Stimulated activated CD4-positive, alpha-beta T cell treated with anti-CD3 and anti-CD28 coated beads, Interleukin-4, amount 100 ng/mL, for 4 hours (primary cell): ENCODE results near the gene EIF5.

ENCODE experiments used
- DNase-seq, 2 experiments: peaks; one replicate each; pipeline ENCODE4 v3.0.0-alpha.2; 2020

EIF5 gene

DNA sequence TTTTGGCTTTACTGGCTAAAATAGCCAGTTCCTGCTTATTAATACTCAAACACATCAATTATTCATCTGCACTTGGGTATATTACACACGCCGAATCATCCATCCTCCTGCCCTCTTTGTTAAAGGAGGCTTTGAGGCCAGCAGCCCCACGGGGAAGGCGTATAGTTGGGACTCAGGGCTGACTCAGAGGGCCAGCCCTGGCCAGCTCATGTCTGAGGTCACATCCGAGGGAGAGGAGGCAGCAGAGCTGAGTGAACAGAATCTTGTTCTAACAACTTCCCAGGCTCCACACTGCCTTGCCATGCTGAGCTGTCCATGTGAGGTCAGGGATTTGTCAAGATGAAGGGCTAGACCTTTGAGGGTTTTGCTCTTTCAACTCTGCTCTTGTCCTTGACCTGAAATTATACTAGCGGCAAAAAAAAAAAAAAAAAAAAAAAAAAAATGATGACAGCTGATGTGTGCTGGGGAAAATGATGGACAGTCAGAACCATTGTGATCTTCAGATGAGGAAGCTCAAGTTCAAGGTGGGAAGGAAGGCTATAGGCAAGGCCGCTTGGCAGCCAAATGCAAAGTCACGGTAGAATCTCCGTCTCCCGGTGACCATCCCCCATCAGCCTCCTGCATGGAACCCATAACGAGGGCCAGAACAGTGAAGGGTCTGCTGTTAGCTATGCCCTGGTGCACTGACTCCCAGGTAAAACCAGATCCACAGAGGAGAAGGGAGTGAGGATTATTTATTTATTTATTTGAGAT is 38.7 kb downstream of the EIF5 start:
- DNase-seq, result no peak

DNA sequence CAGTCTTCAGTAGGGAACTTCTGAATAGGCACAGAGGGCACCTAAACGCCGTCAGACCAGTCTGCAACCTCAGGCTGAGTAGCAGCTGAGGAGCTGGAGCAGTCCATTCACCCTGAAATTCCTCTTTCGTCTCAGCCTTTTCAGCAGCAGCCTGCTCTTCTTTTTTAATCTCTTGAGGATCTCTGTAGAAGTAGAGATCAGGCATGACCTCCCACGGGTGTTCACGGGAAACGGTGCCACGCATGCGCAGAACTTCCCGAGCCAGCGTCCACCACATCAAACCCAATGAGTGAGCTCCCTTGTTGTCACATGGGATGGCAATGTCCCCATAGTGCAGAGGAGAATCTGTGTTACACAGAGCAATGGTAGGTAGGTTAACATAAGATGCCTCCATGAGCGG is 40.1 kb downstream of the EIF5 start:
- no peak for DNase-seq

DNA sequence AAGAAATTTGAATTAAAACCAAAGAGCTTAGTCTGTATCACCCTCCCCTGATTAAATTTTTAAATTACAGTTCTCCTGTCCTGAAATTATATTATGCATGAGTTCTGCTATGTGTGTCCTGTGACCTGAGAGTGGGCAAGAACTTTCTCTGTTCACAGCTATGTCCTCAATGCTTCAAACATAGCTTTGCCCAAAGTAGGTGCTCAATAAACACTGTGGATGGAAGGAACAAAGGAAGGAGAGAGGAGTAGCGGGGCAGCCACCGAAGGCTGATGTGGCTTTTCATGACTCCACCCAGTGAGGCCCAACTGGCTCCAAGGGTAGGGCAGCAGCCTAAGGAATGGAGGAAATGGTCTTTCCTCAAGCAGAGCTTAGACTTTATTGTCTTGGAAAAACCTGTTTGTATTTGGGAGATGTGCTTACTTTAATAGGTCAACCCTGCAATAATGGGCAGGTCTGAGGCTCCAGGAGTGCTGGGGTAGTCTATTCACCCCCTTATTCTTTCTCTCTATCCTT is 43.5 kb downstream of the EIF5 start:
- no peak for DNase-seq

DNA sequence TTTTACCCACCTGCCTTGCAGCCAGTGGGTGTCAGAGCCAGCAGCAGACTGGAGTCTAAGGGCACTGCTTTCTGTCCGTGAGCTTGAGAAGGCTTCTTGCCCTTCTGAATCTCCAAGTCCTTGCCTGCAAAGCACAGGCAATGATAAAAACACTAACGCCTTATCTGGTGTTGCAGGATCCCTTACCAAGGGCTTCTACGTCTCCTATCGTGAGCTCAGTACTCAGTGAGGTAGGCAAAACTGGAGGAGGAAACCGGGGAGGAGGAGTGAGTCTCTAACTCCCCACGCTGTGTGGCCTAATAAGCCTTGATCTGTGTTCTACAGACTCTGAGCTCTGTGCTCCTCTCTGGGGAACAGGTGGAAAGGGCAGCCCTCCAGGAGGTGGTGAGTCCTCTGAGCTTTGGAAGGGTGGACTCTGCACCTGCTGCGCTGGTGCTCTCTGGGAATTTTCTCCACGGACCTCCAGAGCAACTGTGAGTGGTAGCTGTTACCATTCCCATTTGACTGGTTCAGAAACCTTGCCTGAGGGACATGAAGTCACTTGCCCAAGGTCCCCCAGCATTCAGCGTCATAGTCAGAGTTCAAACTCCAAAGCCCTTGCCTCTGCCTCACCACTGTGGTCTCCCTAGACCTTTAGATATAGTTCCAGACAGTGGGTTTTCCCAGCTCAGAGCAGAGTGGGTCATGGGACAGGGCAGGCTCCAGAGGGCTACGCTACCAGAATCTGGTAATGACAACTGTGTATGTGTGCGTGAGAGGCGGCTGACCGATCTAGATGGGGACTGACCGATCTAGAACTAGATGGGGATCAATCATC is 44.2 kb downstream of the EIF5 start:
- no peak for DNase-seq

DNA sequence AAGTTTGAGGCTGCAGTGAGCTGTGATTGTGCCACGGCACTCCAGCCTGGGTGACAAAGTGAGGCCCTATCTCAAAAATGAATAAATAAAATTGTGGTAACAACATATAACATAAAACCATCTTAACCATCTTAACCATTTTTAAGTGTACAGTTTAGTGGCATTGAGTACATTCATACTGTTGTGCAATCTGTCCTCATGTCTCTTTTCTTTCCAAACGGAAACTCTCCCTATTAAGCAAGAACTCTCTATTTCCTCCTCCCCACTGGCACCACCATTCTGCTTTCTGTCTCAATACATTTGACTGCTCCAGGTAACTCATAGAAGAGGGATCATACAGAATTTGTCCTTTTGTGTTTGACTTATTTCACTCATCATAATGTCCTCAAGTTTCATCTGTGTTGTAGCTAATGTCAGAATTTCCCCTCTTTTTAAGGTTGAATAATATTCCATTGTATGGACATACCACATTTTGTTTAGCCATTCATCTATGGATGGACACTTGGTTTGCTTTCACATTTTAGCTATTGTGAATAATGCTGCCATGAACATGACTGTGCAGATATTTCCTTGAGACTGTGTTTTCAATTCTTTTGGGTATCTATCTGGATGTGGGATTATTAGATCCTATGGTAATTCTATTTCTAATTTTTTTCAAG is 46.8 kb downstream of the EIF5 start:
- DNase-seq, result no peak

DNA sequence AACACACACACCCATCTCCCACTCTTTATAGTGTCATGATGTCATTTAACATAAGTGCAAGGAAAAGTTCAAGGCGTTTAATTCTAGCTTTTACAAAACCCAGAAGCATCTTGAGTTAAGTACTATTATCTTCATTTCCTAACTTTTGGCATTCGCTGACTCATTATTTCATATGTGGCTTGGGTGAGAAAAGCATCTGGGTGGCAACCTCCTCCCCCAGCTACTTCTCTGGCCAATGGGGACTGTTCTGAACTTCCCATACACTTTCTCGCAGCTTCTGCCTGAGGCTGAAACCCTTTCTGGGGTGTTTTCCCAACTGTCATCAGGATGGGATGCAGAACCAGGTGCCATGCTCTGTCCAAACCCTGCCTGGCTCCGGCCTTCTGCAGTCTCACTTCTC is 48.3 kb downstream of the EIF5 start:
- DNase-seq, result no peak

DNA sequence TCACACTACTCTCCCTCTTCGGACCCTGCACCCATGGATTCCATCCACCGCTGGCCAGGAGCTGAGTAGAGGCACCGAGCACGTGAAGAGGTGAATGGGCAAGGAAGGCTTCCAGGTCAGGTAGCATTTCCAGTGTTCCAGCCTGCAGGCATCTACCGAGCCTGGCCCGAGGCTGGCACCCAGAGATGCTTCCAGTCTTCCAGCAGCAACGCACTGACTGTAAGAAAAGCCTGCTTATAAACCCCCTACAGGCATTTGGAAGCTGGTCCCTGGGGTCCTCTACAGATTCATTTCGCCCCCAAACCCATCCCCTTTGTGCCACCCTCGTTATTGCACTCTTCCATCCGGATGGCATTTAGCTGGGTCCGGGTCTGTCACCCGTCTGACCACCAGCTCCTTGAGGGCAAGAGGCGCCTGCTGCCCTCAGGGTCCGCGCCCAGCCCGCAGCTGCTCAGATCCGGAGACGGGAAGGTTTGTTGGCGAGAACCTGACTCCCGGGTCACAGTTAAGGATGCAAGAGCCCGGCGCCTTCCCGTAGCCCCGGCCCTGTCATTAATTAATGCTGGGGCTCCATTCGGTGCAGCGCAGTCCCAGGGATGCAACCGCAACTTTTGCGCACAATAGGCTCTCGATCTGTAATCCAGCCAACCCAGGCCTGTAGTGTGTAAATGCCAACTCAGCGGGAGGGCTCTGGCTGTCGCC is 50.6 kb downstream of the EIF5 start:
- no peak for DNase-seq

DNA sequence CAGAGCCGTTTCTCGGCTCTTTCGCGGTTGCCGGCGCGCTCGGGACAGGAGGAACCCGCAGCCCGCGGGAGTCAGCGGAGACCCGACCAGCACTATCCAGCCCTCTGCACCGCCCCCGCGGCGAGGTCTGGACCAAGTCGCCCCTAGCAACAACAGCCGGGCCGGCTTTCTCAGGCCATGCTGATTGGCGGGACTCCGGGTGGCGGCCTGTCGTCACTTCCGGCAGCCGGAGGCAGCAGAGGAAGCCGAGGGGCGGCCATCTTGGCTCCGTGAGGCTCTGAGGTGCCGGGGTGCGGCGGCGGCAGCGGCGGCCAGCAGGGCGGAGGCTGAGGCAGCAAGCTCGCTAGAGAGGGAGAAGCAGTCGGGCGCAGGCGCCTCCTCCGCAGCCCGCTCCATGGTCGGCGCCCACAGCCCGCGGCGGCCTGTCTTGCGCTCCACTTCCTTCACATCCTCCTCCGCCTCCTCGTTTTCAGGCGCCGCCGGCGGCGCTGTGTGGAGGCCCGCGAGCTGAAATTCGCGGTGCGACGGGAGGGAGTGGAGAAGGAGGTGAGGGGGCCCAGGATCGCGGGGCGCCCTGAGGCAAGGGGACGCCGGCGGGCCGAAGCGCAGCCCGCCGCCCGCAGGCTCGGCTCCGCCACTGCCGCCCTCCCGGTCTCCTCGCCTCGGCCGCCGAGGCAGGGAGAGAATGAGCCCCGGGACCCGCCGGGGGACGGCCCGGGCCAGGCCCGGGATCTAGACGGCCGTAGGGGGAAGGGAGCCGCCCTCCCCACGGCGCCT is 51.3 kb downstream of the EIF5 start, which contains the start of gene MARK3:
MARK3 (plus strand) TSS at position 264 of the 777 bp plus-strand sequence. CDS start 615 bp downstream, outside the sequence.
- peak; percentile 94 to 96 for DNase-seq

DNA sequence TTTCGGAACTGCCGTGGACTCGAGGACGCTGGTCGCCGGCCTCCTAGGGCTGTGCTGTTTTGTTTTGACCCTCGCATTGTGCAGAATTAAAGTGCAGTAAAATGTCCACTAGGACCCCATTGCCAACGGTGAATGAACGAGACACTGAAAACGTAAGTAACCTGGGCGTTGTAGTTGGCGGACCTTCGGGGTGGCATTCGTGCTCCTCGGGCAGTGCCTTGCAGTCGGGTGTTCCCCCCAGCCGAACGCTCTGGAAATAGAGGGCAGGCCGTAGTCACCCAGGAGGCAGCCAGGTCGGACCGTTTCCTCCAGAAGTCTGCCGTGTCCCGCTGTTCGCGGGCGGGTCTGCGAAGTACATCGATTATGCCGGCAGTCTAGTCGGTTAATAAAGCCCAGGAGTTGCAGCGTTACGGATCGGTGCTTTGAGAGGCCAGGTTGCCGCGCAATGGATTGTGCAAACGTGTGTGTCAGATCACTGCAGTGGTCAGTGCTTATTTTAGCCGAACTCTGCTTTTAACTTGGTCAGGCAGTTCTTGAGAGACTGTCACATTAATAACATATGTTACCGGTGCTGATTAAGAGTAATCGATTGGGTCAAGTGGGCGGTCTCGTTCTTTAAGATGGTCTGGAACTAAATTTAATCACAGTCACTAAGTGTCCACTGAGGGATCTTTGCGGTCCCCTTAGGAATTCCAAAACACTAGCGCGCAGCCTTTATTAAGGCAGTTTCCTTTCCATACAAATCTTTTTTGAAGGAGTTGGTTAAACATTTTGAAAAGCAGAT is 52.1 kb downstream of the EIF5 start:
- peak; percentile 17 to 20 for DNase-seq

DNA sequence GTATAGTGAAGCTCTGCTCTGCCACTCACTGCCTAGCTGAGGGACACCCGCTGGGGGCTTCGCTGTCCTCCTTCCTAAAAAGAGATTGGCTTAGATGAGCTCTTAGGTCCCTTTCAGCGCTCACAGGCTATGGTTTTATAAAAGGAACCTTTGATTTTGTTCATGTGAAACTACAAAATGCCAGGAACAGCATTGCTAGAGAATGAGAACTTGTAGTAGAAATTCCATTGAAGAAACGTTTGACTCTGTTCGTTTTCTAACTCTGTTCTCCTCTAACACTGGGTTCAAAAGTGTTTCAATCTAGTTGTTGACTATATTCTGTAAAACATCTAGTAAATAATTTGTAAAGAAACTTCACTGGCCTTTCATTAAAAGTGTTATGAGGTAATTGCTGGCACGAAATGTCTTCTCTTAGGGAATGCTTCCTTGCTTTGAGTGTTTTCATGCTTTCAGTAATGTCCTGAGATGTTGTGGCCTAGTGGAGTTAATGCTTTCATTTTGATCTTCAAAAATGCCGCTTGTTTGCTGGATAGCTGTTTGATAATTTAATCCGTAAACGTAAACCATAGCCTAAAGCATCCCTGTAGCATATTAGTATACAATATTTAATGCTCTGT is 52.8 kb downstream of the EIF5 start:
- DNase-seq, result no peak

DNA sequence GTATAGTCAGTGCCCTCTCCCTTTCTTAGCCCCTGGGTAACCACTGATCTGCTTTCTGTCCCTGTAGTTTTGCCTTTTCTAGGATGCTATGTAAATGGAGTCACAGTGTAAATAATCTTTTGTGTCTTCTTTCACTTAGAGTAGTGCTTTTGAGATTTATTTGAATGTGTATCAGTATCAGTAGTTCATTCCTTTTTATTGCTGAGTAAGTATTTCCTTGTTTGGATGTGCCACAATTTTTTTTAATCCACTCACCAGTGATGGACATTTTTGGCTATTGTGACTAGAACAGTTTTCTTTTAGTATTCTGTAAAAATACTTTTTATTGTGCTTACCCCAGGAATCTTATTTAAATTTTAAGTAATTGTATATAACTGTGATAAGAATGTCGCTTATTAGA is 54.6 kb downstream of the EIF5 start:
- no peak for DNase-seq

DNA sequence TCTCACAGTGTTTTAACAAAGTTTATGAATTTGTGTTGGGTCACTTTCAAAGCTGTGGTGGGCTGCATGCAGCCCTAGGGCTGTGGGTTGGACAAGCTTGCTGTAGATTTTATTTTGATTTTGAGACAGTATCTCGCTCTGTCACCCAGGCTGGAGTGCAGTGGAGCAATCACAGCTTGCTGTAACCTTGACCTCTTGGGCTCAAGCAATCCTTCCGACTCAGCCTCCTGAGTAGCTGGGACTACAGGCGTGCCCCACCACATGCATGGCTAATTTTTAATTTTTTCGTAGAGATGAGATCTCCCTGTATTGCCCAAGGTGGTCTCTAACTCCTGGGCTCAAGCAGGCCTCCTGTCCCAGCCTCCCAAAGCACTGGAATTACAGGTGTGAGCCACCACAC is 56.6 kb downstream of the EIF5 start:
- no peak for DNase-seq

DNA sequence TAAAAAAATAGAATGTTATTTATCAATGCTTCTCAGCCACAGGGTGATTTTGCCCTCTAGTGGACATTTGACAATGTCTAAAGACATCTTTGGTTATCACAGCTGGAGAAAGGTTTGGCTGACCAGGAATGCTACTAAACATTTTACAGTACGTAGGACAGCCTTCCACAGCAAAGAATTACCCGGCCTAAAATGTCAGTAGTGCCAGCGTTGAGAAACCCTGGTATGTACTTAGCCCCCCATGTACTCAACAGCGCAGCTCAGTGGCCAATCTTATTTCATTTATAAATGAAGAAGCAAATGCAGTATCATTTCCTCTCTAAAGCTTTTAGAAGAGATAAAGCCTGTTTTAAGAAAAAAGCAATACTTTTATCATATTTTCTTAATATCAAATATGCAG is 57.0 kb downstream of the EIF5 start:
- peak in 1 of 2 experiments; percentile 30 for DNase-seq

DNA sequence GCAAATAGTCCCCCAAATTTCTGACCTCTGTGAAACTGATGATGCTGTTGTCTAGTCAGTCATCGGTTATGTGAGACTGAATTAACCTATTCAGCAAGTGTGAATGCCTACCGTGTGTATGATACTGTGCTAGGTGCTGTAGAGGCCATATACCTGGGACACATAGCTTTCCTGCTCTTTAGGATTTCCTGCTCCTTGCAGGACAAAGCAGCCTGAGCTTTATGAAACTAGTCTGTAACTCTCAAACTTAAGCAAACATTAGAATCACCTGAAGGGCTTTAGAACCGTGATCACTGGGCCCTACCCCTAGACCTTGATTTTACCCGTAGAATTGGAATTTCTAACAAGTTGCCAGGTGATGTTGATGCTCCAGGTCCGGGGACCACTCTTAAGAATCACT is 58.1 kb downstream of the EIF5 start:
- DNase-seq, result no peak

DNA sequence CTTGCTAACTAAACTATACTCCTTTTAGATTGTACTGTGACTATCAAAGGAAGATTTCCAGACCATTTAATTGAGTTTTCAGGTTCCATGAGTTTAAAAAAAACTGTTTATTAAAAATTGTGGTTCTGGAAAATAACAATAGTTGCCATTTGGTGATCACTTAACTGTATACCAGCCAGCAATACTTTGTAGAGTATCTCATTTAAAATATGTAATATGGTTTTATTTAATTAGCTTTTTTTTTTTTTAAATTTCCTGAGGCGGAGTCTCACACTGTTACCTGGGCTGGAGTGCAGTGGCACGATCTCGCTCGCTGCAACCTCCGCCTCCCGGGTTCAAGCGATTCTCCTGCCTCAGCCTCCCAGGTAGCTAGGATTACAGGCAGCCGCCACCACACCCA is 58.5 kb downstream of the EIF5 start:
- DNase-seq, result no peak

DNA sequence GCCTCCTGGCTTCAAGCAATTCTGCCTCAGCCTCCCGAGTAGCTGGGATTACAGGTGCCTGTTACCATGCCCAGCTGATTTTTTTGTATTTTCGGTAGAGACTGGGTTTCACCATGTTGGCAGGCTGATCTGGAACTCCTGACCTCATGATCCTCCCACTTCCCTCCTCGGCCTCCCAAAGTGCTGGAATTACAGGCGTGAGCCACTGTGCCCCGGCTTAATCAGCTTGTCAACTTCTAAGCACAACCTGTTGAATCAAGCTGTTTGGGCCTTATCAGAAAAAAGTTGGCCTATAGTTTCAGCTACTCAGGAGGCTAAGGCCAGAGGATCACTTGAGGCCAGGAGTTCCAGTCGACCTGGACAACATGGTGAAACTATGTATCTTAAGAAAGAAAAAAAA is 59.0 kb downstream of the EIF5 start:
- no peak for DNase-seq

DNA sequence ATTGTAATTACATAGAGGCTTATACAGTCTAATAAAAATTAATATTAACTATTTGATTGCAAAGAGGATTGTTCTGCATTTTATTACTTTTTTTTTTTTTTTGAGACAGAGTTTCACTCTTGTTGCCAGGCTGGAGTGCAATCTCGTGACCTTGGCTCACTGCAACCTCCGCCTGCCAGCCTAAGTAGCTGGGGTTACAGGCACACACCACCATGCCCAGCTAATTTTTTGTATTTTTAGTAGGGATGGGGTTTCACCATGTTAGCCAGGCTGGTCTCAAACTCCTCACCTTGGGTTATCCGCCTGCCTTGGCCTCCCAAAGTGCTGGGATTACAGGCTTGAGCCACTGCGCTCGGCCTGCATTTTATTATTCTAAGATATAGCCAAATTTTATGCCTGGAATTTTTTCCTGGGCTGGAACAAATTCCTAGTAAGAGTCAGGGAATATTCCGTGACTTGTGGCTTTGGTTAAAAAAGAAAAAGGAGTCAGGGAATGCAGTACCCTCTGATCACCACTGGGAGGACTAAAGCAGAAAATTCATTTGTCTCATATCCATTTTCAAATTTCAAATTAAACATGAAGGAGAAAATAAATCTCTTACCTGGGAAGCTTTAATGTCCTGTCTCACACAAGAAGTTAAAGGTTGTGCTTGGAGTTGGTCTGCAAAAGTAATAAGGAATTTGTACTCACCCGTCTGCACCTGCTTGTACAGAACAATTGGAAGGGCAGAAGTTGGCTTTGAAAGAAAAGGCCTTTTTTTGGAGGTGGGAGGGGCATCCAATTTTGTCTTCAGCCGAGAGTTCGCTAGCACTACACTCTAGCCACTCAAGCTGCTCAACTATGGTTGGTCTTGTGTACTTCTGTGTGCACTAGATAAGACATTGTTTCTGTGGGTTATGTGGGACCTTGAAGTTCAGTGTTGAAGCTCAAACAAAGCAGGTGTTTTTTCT is 59.9 kb downstream of the EIF5 start:
- DNase-seq, result no peak
